H1 (cell line): ENCODE results near the gene NRDE2. TPM values are rescaled to one million over a fixed set of nuclear protein-coding genes. Genes with fewer than 3 reads are reported as not detected.

ENCODE experiments used
- NANOG ChIP-seq: IDR thresholded peaks from 2 replicates; pipeline ENCODE4 v1.6.1; 2011; ENCODE audit warnings: low read length, low read depth, mild to moderate bottlenecking, inconsistent platforms; ENCODE audit not compliant: insufficient read depth, poor library complexity, severe bottlenecking
- RAD21 ChIP-seq, 2 experiments: IDR thresholded peaks in 1 of 2; conservative IDR thresholded peaks in 1 of 2; 2 replicates each; pipeline ENCODE4 v1.6.1; 2011; ENCODE audit warnings: low read depth in 2 of 2, low read length in 2 of 2, improper control_type of control experiment in 1 of 2, inconsistent platforms in 1 of 2, mild to moderate bottlenecking in 1 of 2, moderate library complexity in 1 of 2
- TCF12 ChIP-seq: IDR thresholded peaks from 2 replicates; pipeline ENCODE4 v1.6.1; 2011; ENCODE audit warnings: low read depth, mild to moderate bottlenecking, low read length
- polyA plus RNA-seq, 7 experiments: library from polyadenylated mRNA; depleted of rRNA in 3 of 7; stranded (reverse) in 5 of 7; unstranded in 2 of 7; fragments of >200 nt in 5 of 7; fragments of 200-250 nt in 2 of 7; gene quantifications; 1 replicate in 5 of 7; 2 replicates in 1 of 7; 4 replicates in 1 of 7; pipeline versions ENCODE4 v1.2.1 to v1.2.3, GENCODE V29; 2011 to 2013; ENCODE audit warnings: missing spikeins in 2 of 7, mixed read lengths in 2 of 7
- total RNA-seq: library from RNA; stranded (reverse); fragmentation: NEBNext Ultra II Directional; extraction: Animal tissue kit (Norgen Biotek cat#: 25700); gene quantifications from 2 replicates; pipeline ENCODE4 v1.2.1, GENCODE V29; 2021

NRDE2 gene
- total and polyA plus RNA-seq, 2 of the 8 experiments (the other 6 are each of a cell fraction or from before 2014, with no cell fraction given), result 4.9 to 12.1 TPM

DNA sequence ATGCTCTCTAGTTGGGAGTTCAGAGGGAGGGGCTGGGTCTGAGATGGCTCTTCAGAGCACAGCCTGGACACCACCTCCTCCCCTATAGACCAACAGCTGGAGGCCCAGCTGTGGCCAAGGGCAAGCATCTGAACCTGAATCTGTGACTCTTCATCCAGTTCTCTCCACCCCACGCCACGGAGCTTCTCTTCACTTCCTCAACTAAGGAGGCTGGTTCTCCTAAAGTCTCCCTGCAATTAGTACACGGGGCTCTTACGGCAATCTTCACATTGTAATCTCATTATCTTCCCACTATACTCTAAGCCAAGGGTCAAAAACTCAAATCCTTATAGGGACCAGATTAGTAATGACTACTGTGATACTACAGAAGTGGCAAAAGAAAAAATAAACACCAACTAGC lies 9.8 kb downstream of the NRDE2 start (continued):
- TF ChIP-seq NANOG, result no peak
- TF ChIP-seq RAD21 (IDR thresholded peaks at IDR 0.05 in 1 of 2, conservative IDR thresholded peaks at IDR 0.05 in 1 of 2; ENCODE audit: low read depth in 2 of 2, low read length in 2 of 2), result no peak
- TF ChIP-seq TCF12, result no peak
